Measurements from ENCODE around the gene ARHGAP40. TPM values are rescaled to one million over a fixed set of nuclear protein-coding genes. Genes with fewer than 3 reads are reported as not detected.

The ARHGAP40 gene
- total and polyA plus RNA-seq, 2 of the 4 experiments (the other 2 are of a cell fraction): not detected

GRCh38 chr20:38680500-38681306 lies 79.1 kb downstream of the ARHGAP40 start:
- no peaks in the 10 kb centered on the region; the same call in 1 of the 2 replicates for H4K20me1 ChIP-seq (ENCODE audit: insufficient read depth, low read length)
- DNase-seq (peak; percentile 28), ATAC-seq (ENCODE audit: low read depth) (peak; percentile 80)
- H3K18ac ChIP-seq (ENCODE audit: low read depth, low read length): no peak overlapping the region
- H2AFZ ChIP-seq (replicated peaks; ENCODE audit: low read length, poor library complexity): no peak overlapping the region
- no peak overlapping the region for H2BK5ac ChIP-seq (ENCODE audit: low read depth, low read length, poor library complexity, severe bottlenecking)
- no peak overlapping the region for H2AK5ac ChIP-seq (ENCODE audit: low read depth, low read length)
- no peak overlapping the region for H3K23ac ChIP-seq (ENCODE audit: low read depth, low read length)
- H4K8ac ChIP-seq (ENCODE audit: low read depth in 2 of 2, low read length in 2 of 2): no peak overlapping the region
- H3K4me3 ChIP-seq (ENCODE audit: insufficient read depth, low read depth, low read length): no peak overlapping the region
- H3K79me1 ChIP-seq (ENCODE audit: low read depth in 1 of 2, low read length in 2 of 2): no peaks in the 10 kb centered on the region
- H2AK9ac ChIP-seq (replicated peaks; ENCODE audit: low read depth, low read length, poor library complexity): no peak overlapping the region
- no TSS peak for BruUV-seq (replicated peaks)
- H3K4ac ChIP-seq (ENCODE audit: low read depth, low read length): no peak overlapping the region
- H3K4me1 ChIP-seq (ENCODE audit: control insufficient read depth, insufficient read depth, low read length): no peaks in the 10 kb centered on the region
- no peak overlapping the region for H3K27ac ChIP-seq (ENCODE audit: insufficient read depth, low read length)
- no peaks in the 10 kb centered on the region for H3K36me3 ChIP-seq (ENCODE audit: control insufficient read depth, insufficient read depth, low read length)
- no peak overlapping the region for H3K4me2 ChIP-seq (ENCODE audit: low read depth, low read length)
- no peak overlapping the region for H4K5ac ChIP-seq (ENCODE audit: low read depth, low read length)
- no peak overlapping the region for H2BK120ac ChIP-seq (ENCODE audit: low read depth, low read length)
- no CpG with 5 or more reads among the region's 9 CpGs for WGBS, 2 experiments (ENCODE audit: extremely low coverage in 2 of 2, insufficient read length in 1 of 2)
- H3K9me1 ChIP-seq (ENCODE audit: insufficient read depth, low read length): no peaks in the 10 kb centered on the region
- H3K56ac ChIP-seq (ENCODE audit: extremely low read depth, insufficient read depth, low read length): no peak overlapping the region
- in situ Hi-C loops (cut with MboI; ENCODE audit: low sequenced_read_pairs) (no loop called here), intact Hi-C loops (cut with micrococcal nuclease) (no loop called here), dilution Hi-C loops (cut with HindIII; ENCODE audit: low sequenced_read_pairs, unreplicated experiment) (no loop called here)
- H2BK20ac ChIP-seq (ENCODE audit: low read depth, low read length): no peak overlapping the region
- no peak overlapping the region for H2BK15ac ChIP-seq (ENCODE audit: low read depth, low read length)
- CTCF ChIA-PET: interaction anchor here (0.6 kb wide), 1 partner anchor 188 kb away, joined by 4 read pairs; no protein-coding TSS in a partner anchor
- POLR2A ChIA-PET (ENCODE audit: unreplicated experiment): no interaction called here
- H3K14ac ChIP-seq (replicated peaks; ENCODE audit: low read depth, low read length): no peak overlapping the region
- H3K9me3 ChIP-seq (ENCODE audit: control insufficient read depth, insufficient read depth, low read length): no peaks in the 10 kb centered on the region
- no peak overlapping the region for H3K9ac ChIP-seq (ENCODE audit: low read depth, low read length)
- TF ChIP-seq FOS (IDR thresholded peaks at IDR 0.05; ENCODE audit: low read depth, low read length): no peak
- TF ChIP-seq CHD1 (IDR thresholded peaks at IDR 0.05; ENCODE audit: low read depth, low read length): no peak
- no peak for TF ChIP-seq MXI1 (IDR thresholded peaks at IDR 0.05; ENCODE audit: borderline replicate concordance, low read depth, low read length)
- no peak for TF ChIP-seq RFX5 (IDR thresholded peaks at IDR 0.05; ENCODE audit: low read depth, low read length)
- H3K27me3 ChIP-seq (ENCODE audit: control insufficient read depth, insufficient read depth, low read length): no peaks in the 10 kb centered on the region
- no peak overlapping the region for H4K91ac ChIP-seq (ENCODE audit: insufficient read depth, low read depth, low read length)

All from IMR-90 (cell line).